Measurements from ENCODE around the gene LTK. TPM values are rescaled to one million over a fixed set of nuclear protein-coding genes. Genes with fewer than 3 reads are reported as not detected.

The LTK gene
- total and polyA plus RNA-seq, 12 donors: 0.11 to 1.6 (median 0.49) TPM

GRCh38 chr15:41490355-41490754 is 23.3 kb downstream of the LTK start:
- intact Hi-C loops (cut with DNase I): loop anchor here in 2 of 10 donors (5.0 to 10.0 kb wide), 2 partner anchors 64 to 212 kb away; partner anchors contain the start of gene TYRO3 (in 1 of the 2)
- no peak overlapping the region for H3K4me3 ChIP-seq
- H3K9me3 ChIP-seq: no peaks in the 10 kb centered on the region
- H3K27ac ChIP-seq: no peak overlapping the region
- no peak for TF ChIP-seq CTCF (IDR thresholded peaks at IDR 0.05)
- DNase-seq: no peak
- ATAC-seq: no peak
- WGBS, 2 donors: 50 to 55% methylated on average over 4 of the region's 4 CpGs
- H3K4me1 ChIP-seq: peaks cover 7 to 31% (median 26%) of the 10 kb centered on the region in 9 donors
- H3K36me3 ChIP-seq: no peaks in the 10 kb centered on the region
- H3K27me3 ChIP-seq: peaks cover 7 to 51% (median 43%) of the 10 kb centered on the region in 7 donors

DNA sequence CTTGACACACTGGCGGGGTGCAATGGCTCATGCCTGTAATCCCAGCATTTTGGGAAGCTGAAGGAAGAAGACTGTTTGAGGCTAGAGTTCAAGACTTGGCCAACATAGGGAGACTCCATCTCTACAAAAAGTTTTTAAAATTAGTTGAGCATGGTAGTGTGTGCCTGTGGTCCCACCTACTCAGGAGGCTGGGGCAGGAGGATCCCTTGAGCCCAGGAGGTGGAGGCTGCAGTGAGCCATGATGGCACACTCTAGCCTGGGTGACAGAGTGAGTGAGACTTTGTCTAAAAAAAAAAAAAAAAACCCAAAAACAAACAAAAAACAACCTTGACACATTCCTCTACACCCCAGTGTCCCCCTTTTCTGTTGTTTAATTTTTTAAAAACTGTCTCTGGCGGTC is 24.0 kb downstream of the LTK start:
- Histone ChIP-seq H3K36me3 (no peaks in the 10 kb centered on the region), H3K4me3 (no peak overlapping the region), H3K9me3 (no peaks in the 10 kb centered on the region), H3K27me3 (peaks cover 5 to 44% (median 36%) of the 10 kb centered on the region in 7 donors), H3K27ac (no peak overlapping the region), H3K4me1 (peaks cover 7 to 24% (median 19%) of the 10 kb centered on the region in 9 donors)
- intact Hi-C loops (cut with DNase I): loop anchor here in 2 of 10 donors (5.0 to 10.0 kb wide), 2 partner anchors 65 to 213 kb away; partner anchors contain the start of gene TYRO3 (in 1 of the 2)
- no peak for TF ChIP-seq CTCF (IDR thresholded peaks at IDR 0.05)
- ATAC-seq (no peak), DNase-seq (no peak)
- WGBS, 2 donors: 98 to 99% methylated on average over 2 of the region's 2 CpGs

DNA sequence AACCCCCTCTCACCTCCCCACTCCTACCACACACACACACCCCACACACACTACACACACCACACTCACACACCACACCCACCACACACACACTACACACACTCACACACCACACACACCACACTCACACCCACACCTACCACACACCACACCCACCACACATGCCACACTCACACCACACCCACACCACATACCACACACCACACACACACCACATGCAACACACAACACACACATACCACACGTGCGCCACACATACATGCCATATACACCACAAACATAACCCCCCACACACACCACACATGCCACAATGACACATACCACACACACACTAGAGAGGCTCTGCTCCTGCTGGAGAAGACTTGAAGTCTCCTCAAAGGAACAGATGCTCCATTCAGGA is 25.8 kb downstream of the LTK start:
- H3K4me3 ChIP-seq: no peak overlapping the region
- no peak for ATAC-seq
- H3K27ac ChIP-seq: no peak overlapping the region
- no peak for TF ChIP-seq CTCF (IDR thresholded peaks at IDR 0.05)
- peaks cover 0 to 17% (median 6%) of the 10 kb centered on the region in 9 donors for H3K4me1 ChIP-seq
- intact Hi-C loops (cut with DNase I): no loop called here
- peaks cover 0 to 35% (median 28%) of the 10 kb centered on the region in 7 donors for H3K27me3 ChIP-seq
- no peak for DNase-seq
- no peaks in the 10 kb centered on the region for H3K9me3 ChIP-seq
- peaks cover 0 to 9% (median 0%) of the 10 kb centered on the region in 9 donors for H3K36me3 ChIP-seq
- WGBS, 2 donors: 90 to 93% methylated on average over 2 of the region's 2 CpGs

GRCh38 chr15:41487381-41487780 is 26.2 kb downstream of the LTK start:
- Histone ChIP-seq H3K4me3 (no peak overlapping the region), H3K36me3 (peaks cover 0 to 14% (median 0%) of the 10 kb centered on the region in 9 donors), H3K4me1 (peaks cover 0 to 13% (median 1%) of the 10 kb centered on the region in 9 donors), H3K9me3 (no peaks in the 10 kb centered on the region), H3K27me3 (peaks cover 0 to 35% (median 28%) of the 10 kb centered on the region in 7 donors), H3K27ac (no peak overlapping the region)
- 57 to 64% methylated on average over 9 of the region's 9 CpGs for WGBS, 2 donors
- DNase-seq: no peak
- TF ChIP-seq CTCF (IDR thresholded peaks at IDR 0.05): no peak
- intact Hi-C loops (cut with DNase I): no loop called here
- ATAC-seq: peak in 1 of 8 donors; percentile 14
